Body of pancreas (tissue), 4 donors: Measurements from ENCODE around the gene RFT1. TPM values are rescaled to one million over a fixed set of nuclear protein-coding genes. Genes with fewer than 3 reads are reported as not detected.
A peak's percentile ranks its signal among the peaks of the same experiment; 100 is the strongest.
"Not testable (repeated sequence)": the region's sequence is repeated elsewhere in the genome, so short reads cannot be mapped to it uniquely, and the experiment has no call there.

Experiments used
- ATAC-seq: fragments of 150-250 bp; one replicate; pipeline ENCODE4 v1.9.1; 2016
- DNase-seq, 4 donors: peaks; one replicate each; pipeline ENCODE4 v3.0.0-alpha.2; 2019
- H3K27ac ChIP-seq, 4 donors: fragments of 200-600 bp; sonication (generic); 1 replicate in 3 of 4; 2 replicates in 1 of 4; pipeline versions ENCODE4 v1.5.1 to v1.6.1; 2016 to 2019; ENCODE audit warnings: mild to moderate bottlenecking in 1 of 4, mixed read lengths in 1 of 4, moderate library complexity in 1 of 4
- H3K27me3 ChIP-seq, 2 donors: fragments of 200-600 bp; sonication (generic); one replicate each; pipeline ENCODE4 v1.6.0; 2016; ENCODE audit warnings: mild to moderate bottlenecking in 1 of 2
- H3K36me3 ChIP-seq, 2 donors: fragments of 200-600 bp; sonication (generic); replicated peaks in 1 of 2; 2 replicates each; pipeline ENCODE4 v1.5.1; 2016; ENCODE audit warnings: low read depth in 2 of 2; ENCODE audit not compliant: insufficient read depth in 1 of 2
- H3K4me1 ChIP-seq: fragments of 200-600 bp; sonication (generic); one replicate; pipeline ENCODE4 v1.6.0; 2016
- H3K4me3 ChIP-seq, 2 donors: fragments of 200-600 bp; sonication (generic); 1 replicate in 1 of 2; 2 replicates in 1 of 2; pipeline ENCODE4 v1.5.1; 2016 to 2019
- H3K9me3 ChIP-seq, 3 donors: fragments of 200-600 bp; sonication (generic); 1 replicate in 2 of 3; 2 replicates in 1 of 3; pipeline ENCODE4 v1.5.1; 2016
- CTCF ChIP-seq, 7 experiments: fragments of 450-650 bp in 4 of 7; fragments of 200-600 bp in 3 of 7; sonication (generic) in 3 of 7; IDR thresholded peaks; one replicate each; pipeline ENCODE4 v1.5.1; 2016 to 2019; ENCODE audit warnings: antibody characterized with exemption in 7 of 7
- POLR2A ChIP-seq, 3 donors: fragments of 450-650 bp; IDR thresholded peaks; one replicate each; pipeline ENCODE4 v1.6.1; 2016; ENCODE audit warnings: antibody characterized with exemption in 3 of 3, mild to moderate bottlenecking in 2 of 3
- WGBS, 2 donors: methylation state at CpG; one replicate each; pipeline ENCODE4 v1.1.5; 2017; 5-methylcytosine and 5-hydroxymethylcytosine counted together
- intact Hi-C: fragments of 100-400 bp; cut with DNase I; formaldehyde crosslinking; loops from one replicate; pipeline ENCODE4 v1.15.1; 2023
- total RNA-seq, 2 donors: library from RNA; depleted of rRNA; stranded (reverse); fragments of >200 nt; gene quantifications; one replicate each; pipeline ENCODE4 v1.1.0, GENCODE V29; 2016

RFT1 gene
- total RNA-seq, 2 donors from 2014 or later: 10.6 to 19.8 TPM

DNA sequence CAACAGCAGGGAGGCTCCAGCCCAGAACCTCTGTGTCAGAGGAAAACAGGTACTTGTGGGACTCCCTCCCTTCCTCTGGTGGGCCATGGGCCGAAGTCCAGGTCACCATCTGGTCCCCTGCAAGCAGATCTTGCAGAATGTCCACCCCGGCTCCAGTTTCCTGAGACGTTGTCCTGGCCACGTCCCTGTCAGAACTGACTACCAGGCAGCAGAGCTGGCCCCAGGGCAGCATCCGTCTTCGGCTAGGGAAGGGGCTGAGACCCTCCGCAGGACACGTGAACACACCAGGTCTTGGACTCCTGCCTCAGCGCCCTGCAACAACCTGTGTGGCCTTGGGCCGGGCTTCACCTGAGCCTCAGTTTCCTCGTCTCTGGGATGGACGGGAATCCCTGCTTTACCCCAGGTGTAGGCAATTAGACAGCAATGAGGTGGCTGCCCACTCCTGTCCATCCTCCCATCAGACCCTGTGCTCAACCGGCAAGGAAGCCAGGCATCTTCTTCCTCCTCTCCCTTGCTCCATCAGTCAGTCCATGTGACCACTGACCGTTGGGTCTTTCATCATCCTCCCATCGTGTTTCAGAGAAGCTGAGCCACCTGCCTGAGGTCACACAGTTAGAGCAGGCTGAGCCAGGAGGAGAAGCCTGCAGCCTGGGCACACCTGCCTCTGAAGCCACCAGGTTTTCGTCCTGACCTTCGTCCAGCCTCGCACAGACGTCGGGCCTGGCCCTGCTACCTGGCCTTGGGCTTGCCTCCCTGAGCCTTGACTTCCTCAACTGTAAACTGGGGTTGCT is 21.8 kb upstream of the RFT1 start:
- ATAC-seq: no peak
- WGBS, 2 donors: 39 to 51% methylated on average over 8 to 20 of the region's 20 CpGs
- H3K27ac ChIP-seq: peak overlapping the region in 2 of 4 donors; percentile 76 to 79
- TF ChIP-seq CTCF (IDR thresholded peaks at IDR 0.05): no peak
- TF ChIP-seq POLR2A (IDR thresholded peaks at IDR 0.05): no peak
- no peaks in the 10 kb centered on the region for H3K27me3 ChIP-seq
- H3K4me1 ChIP-seq: peaks cover 95% of the 10 kb centered on the region
- intact Hi-C loops: no loop called here
- H3K4me3 ChIP-seq: no peak overlapping the region
- peak in 2 of 4 donors; percentile 50 to 65 for DNase-seq
- no peaks in the 10 kb centered on the region for H3K36me3 ChIP-seq
- H3K9me3 ChIP-seq: no peaks in the 10 kb centered on the region

GRCh38 chr3:53151465-53151864 is 21.2 kb upstream of the RFT1 start:
- no peak for TF ChIP-seq POLR2A (IDR thresholded peaks at IDR 0.05)
- TF ChIP-seq CTCF (IDR thresholded peaks at IDR 0.05): no peak
- 36 to 43% methylated on average over 4 to 5 of the region's 5 CpGs for WGBS, 2 donors
- DNase-seq (no peak), ATAC-seq (no peak)
- H3K4me1 ChIP-seq: peaks cover 96% of the 10 kb centered on the region
- no peak overlapping the region for H3K4me3 ChIP-seq
- H3K27me3 ChIP-seq: no peaks in the 10 kb centered on the region
- H3K36me3 ChIP-seq: no peaks in the 10 kb centered on the region
- intact Hi-C loops: no loop called here
- peak overlapping the region; percentile 25 to 79 (median 75) for H3K27ac ChIP-seq
- no peaks in the 10 kb centered on the region for H3K9me3 ChIP-seq

GRCh38 chr3:53151086-53151438 is 20.8 kb upstream of the RFT1 start:
- H3K9me3 ChIP-seq, H3K36me3 ChIP-seq, H3K27me3 ChIP-seq, DNase-seq, H3K4me3 ChIP-seq, intact Hi-C loops, ATAC-seq: not testable (repeated sequence)
- peak overlapping the region; percentile 25 to 79 (median 75) for H3K27ac ChIP-seq
- WGBS, 2 donors: 62 to 70% methylated on average over 8 to 9 of the region's 9 CpGs
- H3K4me1 ChIP-seq: peaks cover 96% of the 10 kb centered on the region

- Histone ChIP-seq H3K36me3 (no peaks in the 10 kb centered on the region), H3K4me3 (no peak overlapping the region), H3K27me3 (no peaks in the 10 kb centered on the region), H3K4me1 (peaks cover 96% of the 10 kb centered on the region), H3K27ac (peak overlapping the region; percentile 30 to 79 (median 75)), H3K9me3 (no peaks in the 10 kb centered on the region)
- 53 to 59% methylated on average over 7 of the region's 7 CpGs for WGBS, 2 donors
- DNase-seq: peak; percentile 85 to 94 (median 90)
- intact Hi-C loops: no loop called here
- peak in 1 of 3 donors; percentile 23 for TF ChIP-seq POLR2A (IDR thresholded peaks at IDR 0.05)
- TF ChIP-seq CTCF (IDR thresholded peaks at IDR 0.05): no peak
- ATAC-seq: peak; percentile 81
These were observed 20.2 kb upstream of the RFT1 start for GRCh38 chr3:53150247-53151085.

DNA sequence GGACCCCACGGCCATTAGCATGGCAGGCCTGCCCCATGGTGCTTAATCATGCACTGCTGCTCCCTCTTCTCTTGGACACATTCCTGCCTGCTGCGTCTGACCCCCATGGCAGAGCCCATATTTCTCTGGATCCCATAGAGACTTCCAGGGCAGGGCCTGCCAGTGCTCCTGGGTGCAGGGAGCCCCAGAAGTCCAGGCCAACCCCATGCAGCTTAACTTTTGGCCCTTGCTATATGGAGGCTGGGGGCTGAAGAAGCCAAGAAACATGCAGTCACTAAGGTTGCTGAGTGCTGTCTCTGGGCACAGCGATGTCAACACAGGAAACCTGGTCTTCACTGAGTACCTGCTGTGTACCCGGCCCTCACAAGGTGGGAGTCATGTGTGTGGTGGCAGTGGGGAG is 19.5 kb upstream of the RFT1 start:
- no peak for ATAC-seq
- Histone ChIP-seq H3K4me1 (peaks cover 96% of the 10 kb centered on the region), H3K36me3 (no peaks in the 10 kb centered on the region), H3K9me3 (no peaks in the 10 kb centered on the region), H3K27me3 (no peaks in the 10 kb centered on the region), H3K27ac (peak overlapping the region in 3 of 4 donors; percentile 74 to 79 (median 76)), H3K4me3 (no peak overlapping the region)
- 68 to 74% methylated on average over 4 of the region's 4 CpGs for WGBS, 2 donors
- DNase-seq: no peak
- TF ChIP-seq CTCF (IDR thresholded peaks at IDR 0.05): no peak
- TF ChIP-seq POLR2A (IDR thresholded peaks at IDR 0.05): no peak
- intact Hi-C loops: no loop called here
